ENCODE data around the gene ADSL. TPM values are rescaled to one million over a fixed set of nuclear protein-coding genes. Genes with fewer than 3 reads are reported as not detected.

The ADSL gene
- total RNA-seq, 2 experiments from 2014 or later, result 117 to 137 TPM

DNA sequence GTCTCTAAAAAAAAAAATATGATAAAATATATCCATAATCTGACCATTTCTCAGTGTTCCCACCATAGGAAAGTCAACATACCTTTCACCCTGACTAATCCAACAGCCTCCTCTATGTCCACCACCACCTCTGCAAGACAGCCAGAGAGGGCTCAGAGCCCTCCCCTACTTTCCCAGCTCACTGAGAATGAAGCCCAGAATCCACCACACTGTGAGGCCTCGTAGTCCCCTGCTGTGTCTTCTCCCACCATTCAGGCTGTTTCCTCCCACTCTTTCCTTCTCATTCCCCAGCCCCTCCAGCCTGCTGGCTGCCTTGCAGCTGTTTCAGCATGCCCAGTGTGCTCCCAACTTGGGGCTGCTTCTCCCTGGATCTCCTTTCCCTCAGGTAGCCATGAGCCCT, 51.1 kb downstream of the ADSL start:
- no peak overlapping the region for H2AFZ ChIP-seq (ENCODE audit: low read length)
- no peaks in the 10 kb centered on the region for H3K9me3 ChIP-seq (ENCODE audit: low read length)
- H3K4me3 ChIP-seq (ENCODE audit: low read depth, low read length, poor library complexity, severe bottlenecking), result no peak overlapping the region
- CTCF ChIA-PET (ENCODE audit: unreplicated experiment), result no interaction called here
- H3K79me2 ChIP-seq (ENCODE audit: insufficient read depth, low read depth, low read length), result 0 out of 2 replicates have a peak, but pooled peaks cover 6% of the 10 kb centered on the region
- POLR2A ChIA-PET, result interaction anchor here (1.0 to 1.9 kb wide), 5 partner anchors 9 to 38 kb away, joined by 3 to 10 read pairs (median 5); no protein-coding TSS in a partner anchor
- H3K9me2 ChIP-seq (ENCODE audit: insufficient read depth, low read length), result no peaks in the 10 kb centered on the region
- BruUV-seq (replicated peaks), result no TSS peak
- intact Hi-C loops (cut with micrococcal nuclease; ENCODE audit: unreplicated experiment), result no loop called here
- TF ChIP-seq, protein P1, sequence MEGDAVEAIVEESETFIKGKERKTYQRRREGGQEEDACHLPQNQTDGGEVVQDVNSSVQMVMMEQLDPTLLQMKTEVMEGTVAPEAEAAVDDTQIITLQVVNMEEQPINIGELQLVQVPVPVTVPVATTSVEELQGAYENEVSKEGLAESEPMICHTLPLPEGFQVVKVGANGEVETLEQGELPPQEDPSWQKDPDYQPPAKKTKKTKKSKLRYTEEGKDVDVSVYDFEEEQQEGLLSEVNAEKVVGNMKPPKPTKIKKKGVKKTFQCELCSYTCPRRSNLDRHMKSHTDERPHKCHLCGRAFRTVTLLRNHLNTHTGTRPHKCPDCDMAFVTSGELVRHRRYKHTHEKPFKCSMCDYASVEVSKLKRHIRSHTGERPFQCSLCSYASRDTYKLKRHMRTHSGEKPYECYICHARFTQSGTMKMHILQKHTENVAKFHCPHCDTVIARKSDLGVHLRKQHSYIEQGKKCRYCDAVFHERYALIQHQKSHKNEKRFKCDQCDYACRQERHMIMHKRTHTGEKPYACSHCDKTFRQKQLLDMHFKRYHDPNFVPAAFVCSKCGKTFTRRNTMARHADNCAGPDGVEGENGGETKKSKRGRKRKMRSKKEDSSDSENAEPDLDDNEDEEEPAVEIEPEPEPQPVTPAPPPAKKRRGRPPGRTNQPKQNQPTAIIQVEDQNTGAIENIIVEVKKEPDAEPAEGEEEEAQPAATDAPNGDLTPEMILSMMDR (conservative IDR thresholded peaks at IDR 0.05; ENCODE audit: low read length), result no peak
- no peak for TF ChIP-seq EZH2phosphoT487 (IDR thresholded peaks at IDR 0.05; ENCODE audit: borderline replicate concordance, low read depth, low read length)
- H4K20me1 ChIP-seq (ENCODE audit: insufficient read depth, low read length), result no peaks in the 10 kb centered on the region; the same call in 1 of the 2 replicates
- no peak for DNase-seq (ENCODE audit: low spot score)
- H3K36me3 ChIP-seq (ENCODE audit: insufficient read depth, low read length), result peaks cover 46% of the 10 kb centered on the region
- H3K4me2 ChIP-seq (ENCODE audit: low read length), result no peak overlapping the region
- H3K4me1 ChIP-seq (ENCODE audit: insufficient read depth, low read length, poor library complexity, severe bottlenecking), result peaks cover 53% of the 10 kb centered on the region
- no peak overlapping the region for H3K27ac ChIP-seq (ENCODE audit: low read depth, low read length, poor library complexity, severe bottlenecking)

DNA sequence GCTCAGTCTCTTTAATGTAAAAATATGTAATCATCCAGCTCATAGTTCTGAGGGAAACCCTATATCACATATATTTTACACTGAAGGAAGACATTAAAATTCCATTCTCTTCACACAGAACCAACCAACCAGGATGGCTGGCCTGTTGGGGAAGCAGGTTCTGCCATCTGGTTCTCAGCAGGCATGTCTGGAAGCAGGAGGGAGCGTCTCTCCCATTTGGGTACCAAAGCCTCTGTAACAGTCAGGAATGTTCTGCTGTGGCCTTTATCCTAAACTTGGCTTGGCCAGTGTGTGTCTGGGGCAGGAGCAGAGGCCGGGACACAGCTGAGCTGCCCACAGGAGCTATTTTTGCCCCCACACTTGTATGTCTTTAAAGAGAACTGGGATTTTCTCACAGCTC, 53.3 kb downstream of the ADSL start:
- intact Hi-C loops (cut with micrococcal nuclease; ENCODE audit: unreplicated experiment), result loop anchor here (1.0 kb wide), 3 partner anchors 13 to 37 kb away; no protein-coding TSS in a partner anchor
- Histone ChIP-seq H3K36me3 (ENCODE audit: insufficient read depth, low read length) (peaks cover 68% of the 10 kb centered on the region), H2AFZ (ENCODE audit: low read length) (no peak overlapping the region), H3K9me2 (ENCODE audit: insufficient read depth, low read length) (no peaks in the 10 kb centered on the region), H3K4me2 (ENCODE audit: low read length) (peak overlapping the region; percentile 62), H3K79me2 (ENCODE audit: insufficient read depth, low read depth, low read length) (0 out of 2 replicates have a peak, but pooled peaks cover 4% of the 10 kb centered on the region), H3K9me3 (ENCODE audit: low read length) (no peaks in the 10 kb centered on the region), H3K4me1 (ENCODE audit: insufficient read depth, low read length, poor library complexity, severe bottlenecking) (peaks cover 53% of the 10 kb centered on the region), H3K4me3 (ENCODE audit: low read depth, low read length, poor library complexity, severe bottlenecking) (peak overlapping the region; percentile 29), H3K27ac (ENCODE audit: low read depth, low read length, poor library complexity, severe bottlenecking) (peak overlapping the region; percentile 87), H4K20me1 (ENCODE audit: insufficient read depth, low read length) (no peaks in the 10 kb centered on the region; the same call in 1 of the 2 replicates)
- ChIA-PET POLR2A (interaction anchor here (0.7 to 2.7 kb wide), 7 partner anchors 9 to 80 kb away, joined by 3 to 13 read pairs (median 4); no protein-coding TSS in a partner anchor), CTCF (ENCODE audit: unreplicated experiment) (interaction anchor here (0.7 to 1.2 kb wide), 2 partner anchors 20 to 23 kb away, joined by 3 read pairs; no protein-coding TSS in a partner anchor)
- TF ChIP-seq, protein P1 (conservative IDR thresholded peaks at IDR 0.05; ENCODE audit: low read length), result 0 out of 2 replicates have a peak, but pooled peaks have one; percentile 2
- no peak for TF ChIP-seq EZH2phosphoT487 (IDR thresholded peaks at IDR 0.05; ENCODE audit: borderline replicate concordance, low read depth, low read length)
- no peak for DNase-seq (ENCODE audit: low spot score)
- no TSS peak for BruUV-seq (replicated peaks)

DNA sequence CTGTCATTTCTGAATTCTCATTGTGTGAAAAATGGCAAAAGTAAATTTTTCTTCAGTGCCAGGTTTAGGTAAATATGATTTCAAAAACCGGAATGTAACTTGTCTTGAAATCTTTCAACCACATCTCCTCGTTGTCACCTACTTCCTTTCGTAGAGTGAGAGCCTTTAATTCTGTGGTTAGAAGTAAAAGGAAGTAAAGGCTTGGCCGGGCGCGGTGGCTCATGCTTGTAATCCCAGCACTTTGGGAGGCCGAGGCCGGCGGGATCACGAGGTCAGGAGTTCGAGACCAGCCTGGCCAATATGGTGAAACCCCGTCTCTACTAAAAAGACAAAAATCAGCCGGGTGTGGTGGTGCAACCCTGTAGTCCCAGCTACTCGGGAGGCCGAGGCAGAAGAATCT, 53.9 kb downstream of the ADSL start:
- ChIA-PET POLR2A (interaction anchor here (1.3 to 2.7 kb wide), 3 partner anchors 15 to 34 kb away, joined by 5 to 13 read pairs (median 5); no protein-coding TSS in a partner anchor), CTCF (ENCODE audit: unreplicated experiment) (interaction anchor here (0.5 kb wide), 1 partner anchor 16 kb away, joined by 3 read pairs; no protein-coding TSS in a partner anchor)
- no peaks in the 10 kb centered on the region; the same call in 1 of the 2 replicates for H4K20me1 ChIP-seq (ENCODE audit: insufficient read depth, low read length)
- H3K4me3 ChIP-seq (ENCODE audit: low read depth, low read length, poor library complexity, severe bottlenecking), result peak overlapping the region; percentile 29
- H3K4me2 ChIP-seq (ENCODE audit: low read length), result peak overlapping the region; percentile 62
- H3K79me2 ChIP-seq (ENCODE audit: insufficient read depth, low read depth, low read length), result no peaks in the 10 kb centered on the region
- intact Hi-C loops (cut with micrococcal nuclease; ENCODE audit: unreplicated experiment), result loop anchor here (1.0 kb wide), 3 partner anchors 12 to 36 kb away; no protein-coding TSS in a partner anchor
- H3K4me1 ChIP-seq (ENCODE audit: insufficient read depth, low read length, poor library complexity, severe bottlenecking), result peaks cover 49% of the 10 kb centered on the region
- no peaks in the 10 kb centered on the region for H3K9me2 ChIP-seq (ENCODE audit: insufficient read depth, low read length)
- H3K27ac ChIP-seq (ENCODE audit: low read depth, low read length, poor library complexity, severe bottlenecking), result peak overlapping the region; percentile 87
- peak; percentile 91 for DNase-seq (ENCODE audit: low spot score)
- TF ChIP-seq, protein P1 (conservative IDR thresholded peaks at IDR 0.05; ENCODE audit: low read length), result no peak
- TF ChIP-seq EZH2phosphoT487 (IDR thresholded peaks at IDR 0.05; ENCODE audit: borderline replicate concordance, low read depth, low read length), result no peak
- no TSS peak for BruUV-seq (replicated peaks)
- H2AFZ ChIP-seq (ENCODE audit: low read length), result no peak overlapping the region
- peaks cover 69% of the 10 kb centered on the region for H3K36me3 ChIP-seq (ENCODE audit: insufficient read depth, low read length)
- no peaks in the 10 kb centered on the region for H3K9me3 ChIP-seq (ENCODE audit: low read length)
